LNCaP clone FGC (cell line): ENCODE measurements around the gene PTP4A2.

Experiments used
- DNase-seq: peaks from one replicate; pipeline ENCODE4 v3.0.0-alpha.2; 2011; ENCODE audit warnings: low read depth
- H3K4me3 ChIP-seq: 2 replicates; pipeline ENCODE4 v1.5.1; 2011; ENCODE audit warnings: mild to moderate bottlenecking, low read depth, low read length, control low read depth
- TF ChIP-seq, protein P1 (sequence below): IDR thresholded peaks from 2 replicates; pipeline ENCODE4 v1.5.1; 2012; ENCODE audit warnings: mild to moderate bottlenecking; ENCODE audit not compliant: control insufficient read depth, insufficient read depth; ENCODE audit errors: extremely low read depth

PTP4A2 gene

DNA sequence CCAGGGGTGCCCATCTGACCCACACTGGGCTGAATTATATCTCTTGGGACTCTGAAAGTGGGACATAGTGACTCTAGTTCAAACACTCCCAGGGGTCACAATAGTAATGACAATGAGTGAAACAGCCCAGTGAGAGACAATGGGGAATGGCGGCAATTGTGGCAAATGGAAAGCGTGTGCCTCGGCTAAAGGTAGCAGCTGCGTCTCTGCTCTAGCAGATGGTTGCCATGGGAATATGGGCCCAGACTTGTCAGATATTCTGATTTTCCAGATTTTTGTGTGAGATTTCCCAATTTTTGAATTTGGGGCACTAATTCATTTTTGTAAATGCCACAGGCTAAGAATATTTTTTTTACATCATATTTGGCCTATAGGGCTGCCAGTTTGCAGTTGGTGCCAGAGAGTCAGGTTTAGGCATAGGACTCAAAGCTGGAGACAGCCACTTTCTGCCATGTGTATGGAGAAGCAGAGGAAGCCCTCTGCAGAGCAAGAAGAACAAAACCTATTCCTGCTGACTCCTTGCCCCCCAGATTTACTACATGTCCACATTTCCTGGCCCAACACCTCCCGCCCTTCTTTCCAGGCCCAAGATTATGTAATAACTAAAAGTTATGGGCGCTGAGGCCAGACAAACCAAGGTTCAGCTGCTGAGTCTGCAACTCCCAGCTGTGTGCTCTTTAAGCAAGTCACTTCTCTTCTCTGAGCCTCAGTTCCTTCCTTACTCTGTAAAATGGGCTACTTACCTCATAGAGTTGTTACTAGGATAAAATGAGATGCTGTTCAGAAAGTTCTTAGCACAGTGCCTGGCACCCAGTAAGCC is 21.6 kb upstream of the PTP4A2 start:
- no peak for DNase-seq
- TF ChIP-seq, protein P1, sequence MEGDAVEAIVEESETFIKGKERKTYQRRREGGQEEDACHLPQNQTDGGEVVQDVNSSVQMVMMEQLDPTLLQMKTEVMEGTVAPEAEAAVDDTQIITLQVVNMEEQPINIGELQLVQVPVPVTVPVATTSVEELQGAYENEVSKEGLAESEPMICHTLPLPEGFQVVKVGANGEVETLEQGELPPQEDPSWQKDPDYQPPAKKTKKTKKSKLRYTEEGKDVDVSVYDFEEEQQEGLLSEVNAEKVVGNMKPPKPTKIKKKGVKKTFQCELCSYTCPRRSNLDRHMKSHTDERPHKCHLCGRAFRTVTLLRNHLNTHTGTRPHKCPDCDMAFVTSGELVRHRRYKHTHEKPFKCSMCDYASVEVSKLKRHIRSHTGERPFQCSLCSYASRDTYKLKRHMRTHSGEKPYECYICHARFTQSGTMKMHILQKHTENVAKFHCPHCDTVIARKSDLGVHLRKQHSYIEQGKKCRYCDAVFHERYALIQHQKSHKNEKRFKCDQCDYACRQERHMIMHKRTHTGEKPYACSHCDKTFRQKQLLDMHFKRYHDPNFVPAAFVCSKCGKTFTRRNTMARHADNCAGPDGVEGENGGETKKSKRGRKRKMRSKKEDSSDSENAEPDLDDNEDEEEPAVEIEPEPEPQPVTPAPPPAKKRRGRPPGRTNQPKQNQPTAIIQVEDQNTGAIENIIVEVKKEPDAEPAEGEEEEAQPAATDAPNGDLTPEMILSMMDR: no peak
- no peak overlapping the region for H3K4me3 ChIP-seq

DNA sequence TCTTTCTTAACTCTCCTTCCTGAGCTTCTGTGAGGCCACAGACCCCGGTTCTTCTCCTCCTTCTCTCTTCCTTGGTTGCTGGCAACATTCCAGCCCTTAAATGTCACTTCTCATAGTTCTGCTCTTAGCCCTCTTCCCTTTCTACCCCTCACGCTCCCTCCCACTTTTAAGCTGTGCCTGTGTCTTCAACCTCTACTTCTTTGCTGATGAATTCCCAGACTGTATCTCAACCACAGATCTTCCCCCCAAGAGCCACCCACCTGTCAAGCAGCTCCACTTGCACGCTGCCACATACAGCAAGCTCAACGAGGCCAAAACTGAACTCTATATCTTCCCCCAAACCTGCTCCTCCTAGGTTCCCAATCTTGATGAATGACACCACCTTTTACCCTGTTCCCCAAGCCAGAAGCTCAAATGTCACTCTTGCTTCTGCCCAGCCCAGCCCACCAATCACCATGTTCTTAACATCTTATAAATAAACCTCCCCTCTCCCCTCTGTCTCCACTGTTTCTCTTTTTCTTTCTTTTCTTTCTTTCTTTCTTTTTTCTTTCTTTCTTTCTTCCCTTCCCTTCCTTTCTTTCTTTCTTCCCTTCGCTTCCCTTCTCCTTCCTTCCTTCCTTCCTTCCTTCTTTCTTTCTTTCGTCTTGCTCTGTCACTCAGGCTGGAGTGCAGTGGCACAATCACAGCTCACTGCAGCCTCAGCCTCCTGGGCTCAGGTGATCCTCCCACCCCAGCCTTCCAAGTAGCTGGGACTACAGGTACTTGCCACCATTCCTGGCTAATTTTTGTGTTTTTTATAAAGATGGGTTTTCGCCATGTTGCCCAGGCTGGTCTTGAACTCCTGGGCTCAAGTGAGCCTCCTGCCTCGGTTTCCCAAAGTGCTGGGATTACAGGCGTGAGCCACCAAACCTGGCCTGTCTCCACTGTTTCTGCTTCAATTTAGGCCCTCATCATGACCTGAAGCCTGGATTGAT is 19.8 kb upstream of the PTP4A2 start:
- H3K4me3 ChIP-seq: no peak overlapping the region
- DNase-seq: no peak
- TF ChIP-seq, protein P1: no peak

DNA sequence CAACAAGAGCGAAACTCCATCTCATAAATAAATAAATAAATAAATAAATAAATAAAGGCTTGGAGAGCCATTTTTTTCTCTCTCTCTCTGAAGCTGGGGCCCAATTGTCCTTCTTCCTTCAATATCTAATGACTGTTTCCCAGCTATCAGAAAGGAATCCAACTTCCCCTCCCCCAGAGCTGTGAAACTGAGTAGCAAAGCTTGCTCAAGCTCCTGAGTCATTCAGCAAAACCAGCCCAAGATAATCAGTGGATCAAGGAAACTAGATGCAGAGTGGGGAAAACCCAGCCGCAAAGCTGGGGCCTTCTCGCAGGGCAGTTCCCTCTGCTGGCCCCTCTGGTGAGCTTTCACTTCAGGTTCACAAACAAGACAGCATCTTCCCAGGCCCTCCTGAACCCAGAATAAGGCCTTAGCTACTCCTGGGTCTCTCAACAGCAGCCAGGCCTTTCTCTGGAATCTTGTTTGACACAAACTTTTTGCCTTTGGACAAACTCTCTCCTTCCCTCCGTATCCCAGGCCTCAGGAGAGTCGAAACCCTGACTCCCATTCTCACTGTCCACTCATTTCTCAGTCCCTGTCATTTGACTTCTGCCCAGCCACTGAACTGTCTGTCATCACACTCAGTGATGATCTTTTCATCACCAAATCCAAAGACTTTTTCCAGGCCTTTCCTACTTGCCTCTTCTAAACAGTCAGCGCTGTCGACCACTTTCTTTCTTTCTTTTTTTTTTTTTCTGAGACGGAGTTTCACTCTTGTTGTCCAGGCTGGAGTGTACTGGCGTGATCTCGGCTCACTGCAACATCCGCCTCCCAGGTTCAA is 18.0 kb upstream of the PTP4A2 start:
- no peak overlapping the region for H3K4me3 ChIP-seq
- TF ChIP-seq, protein P1: no peak
- no peak for DNase-seq

DNA sequence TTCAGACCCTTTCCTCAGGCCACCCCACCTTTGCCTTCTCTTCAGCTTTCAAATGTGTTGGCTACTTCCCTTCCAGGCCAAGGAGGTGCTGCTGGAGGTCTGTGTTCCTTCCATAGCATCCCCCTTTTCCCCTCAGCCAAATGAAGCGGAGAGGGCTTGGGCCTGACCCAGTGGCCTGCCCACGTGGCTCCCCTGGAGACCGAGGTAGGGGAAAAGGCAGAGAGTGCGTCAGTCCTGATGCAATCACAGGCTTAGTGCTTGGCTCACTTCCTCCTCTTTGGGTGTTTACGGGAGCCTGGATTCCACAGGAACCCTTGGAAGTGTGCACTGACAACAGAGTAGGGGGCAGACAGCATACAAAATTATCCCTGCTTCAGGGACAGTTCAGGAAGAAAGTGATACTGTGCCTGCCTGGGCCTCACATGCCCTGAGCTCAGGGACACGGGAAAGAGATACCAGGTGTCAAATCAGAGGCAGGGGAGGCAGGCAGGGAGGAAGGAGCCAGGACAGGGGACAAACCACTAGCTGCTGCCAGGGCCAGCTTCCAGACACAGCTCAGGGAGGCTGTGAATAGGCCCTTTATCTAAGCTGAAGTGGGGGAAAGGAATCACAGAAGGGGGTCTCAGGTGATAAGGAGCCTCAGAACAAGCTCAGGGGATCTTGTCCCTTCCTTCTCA is 16.6 kb upstream of the PTP4A2 start:
- TF ChIP-seq, protein P1: no peak
- DNase-seq: no peak
- no peak overlapping the region for H3K4me3 ChIP-seq

DNA sequence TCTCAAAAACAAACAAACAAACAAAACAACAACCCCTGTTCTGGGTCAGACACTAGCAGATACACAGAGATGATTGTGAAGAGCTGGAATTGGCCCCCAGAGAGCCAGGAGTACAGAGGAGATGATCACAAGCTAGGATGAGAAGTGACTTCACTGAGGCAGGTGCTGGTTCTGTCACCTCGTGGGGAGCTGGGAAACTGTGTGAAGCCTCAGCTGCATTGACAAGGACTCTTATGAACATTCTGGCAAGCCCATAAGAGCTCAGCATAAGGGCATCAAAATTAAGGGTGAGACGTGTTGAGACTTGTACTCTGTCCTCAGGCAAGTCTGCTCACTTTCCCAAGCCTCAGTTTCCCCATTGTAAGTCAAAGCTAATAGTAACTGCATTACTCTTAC is 14.7 kb upstream of the PTP4A2 start:
- TF ChIP-seq, protein P1: no peak
- H3K4me3 ChIP-seq: no peak overlapping the region
- no peak for DNase-seq

DNA sequence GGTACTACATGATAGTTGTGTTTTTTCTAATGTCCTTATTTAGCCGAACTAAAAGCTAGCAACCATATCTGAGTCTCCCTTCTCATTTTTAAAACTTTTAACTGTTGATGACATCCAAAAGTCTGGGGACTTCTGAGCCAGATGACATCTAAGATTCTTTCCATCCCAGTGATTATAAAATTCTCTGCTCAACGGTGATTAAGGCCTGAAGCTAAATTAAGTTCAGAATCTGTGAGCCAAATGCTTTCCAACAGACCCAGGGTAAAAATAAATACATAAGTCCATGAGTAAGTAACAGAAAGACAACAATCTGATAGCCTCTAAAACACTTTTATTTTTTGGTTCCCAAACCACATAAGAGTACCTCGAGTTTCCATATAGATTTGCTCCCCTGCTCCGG is 13.1 kb upstream of the PTP4A2 start:
- DNase-seq: no peak
- no peak overlapping the region for H3K4me3 ChIP-seq
- TF ChIP-seq, protein P1: no peak
